SK-N-MC (cell line): Measurements from ENCODE around the gene DNAH8.

ENCODE experiments used
- EZH2 ChIP-seq: fragments of 200-600 bp; sonication (generic); IDR thresholded peaks from one replicate; pipeline ENCODE4 v1.6.1; 2017; ENCODE audit warnings: antibody characterized with exemption
- FOXP2 ChIP-seq: optimal IDR thresholded peaks from 2 replicates; pipeline ENCODE3; 2011; ENCODE audit warnings: mild to moderate bottlenecking, moderate library complexity; ENCODE audit not compliant: insufficient read depth; ENCODE audit errors: extremely low read length, control extremely low read depth
- POLR2AphosphoS5 ChIP-seq: IDR thresholded peaks from 2 replicates; pipeline ENCODE4 v1.6.1; 2012; ENCODE audit warnings: mild to moderate bottlenecking, low read depth, low read length, borderline replicate concordance

DNA sequence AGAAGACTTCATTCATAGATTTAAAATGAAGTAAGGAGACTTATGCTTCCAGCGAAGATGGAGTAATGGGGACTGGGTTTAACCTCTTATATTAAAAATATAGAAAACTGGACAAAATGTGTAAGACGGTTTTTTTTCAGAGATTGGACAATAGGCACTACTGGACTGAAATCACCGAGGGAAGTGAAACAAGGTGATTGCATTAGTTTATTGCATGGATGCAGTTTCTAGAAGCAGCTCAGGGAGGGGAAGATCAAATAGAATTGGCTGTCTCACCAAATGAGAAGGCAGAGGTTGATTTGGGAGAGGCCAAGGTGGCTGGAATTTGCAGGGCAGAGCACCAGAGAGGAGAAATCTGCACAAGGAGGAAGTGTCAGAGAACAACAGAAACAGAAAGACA lies 162.6 kb downstream of the DNAH8 start:
- TF ChIP-seq EZH2 (no peak), POLR2AphosphoS5 (no peak), FOXP2 (no peak)
